Inflammatory macrophage treated with lipopolysaccharide for 1 hour (primary cell): ENCODE data around the gene ZNF785.
A peak's percentile ranks its signal among the peaks of the same experiment; 100 is the strongest.
"Not testable (repeated sequence)": the region's sequence is repeated elsewhere in the genome, so short reads cannot be mapped to it uniquely, and the experiment has no call there.

Experiments used
- DNase-seq, 2 donors: peaks; one replicate each; pipeline ENCODE4 v3.0.0-alpha.2; 2020 to 2022

Gene ZNF785

GRCh38 chr16:30565526-30565925 lies 20.0 kb downstream of the ZNF785 start:
- no peak for DNase-seq

- DNase-seq = no peak
Measured at GRCh38 chr16:30562021-30562420, 23.5 kb downstream of the ZNF785 start.

GRCh38 chr16:30561089-30561816 lies 24.2 kb downstream of the ZNF785 start:
- DNase-seq = peak in 1 of 2 donors; percentile 18

GRCh38 chr16:30559690-30560089 lies 25.8 kb downstream of the ZNF785 start:
- DNase-seq = peak in 1 of 2 donors; percentile 45

- DNase-seq = no peak
Measured at GRCh38 chr16:30558789-30559377, 26.6 kb downstream of the ZNF785 start.

- DNase-seq = peak; percentile 98 to 99
Measured at GRCh38 chr16:30557957-30558788, 27.3 kb downstream of the ZNF785 start, which contains the start of gene ZNF764. ZNF764 (minus strand) TSS chr16:30558374; CDS start chr16:30558182, 192 bp downstream.

- DNase-seq = no peak
Measured at GRCh38 chr16:30557707-30557956, 27.9 kb downstream of the ZNF785 start.

DNA sequence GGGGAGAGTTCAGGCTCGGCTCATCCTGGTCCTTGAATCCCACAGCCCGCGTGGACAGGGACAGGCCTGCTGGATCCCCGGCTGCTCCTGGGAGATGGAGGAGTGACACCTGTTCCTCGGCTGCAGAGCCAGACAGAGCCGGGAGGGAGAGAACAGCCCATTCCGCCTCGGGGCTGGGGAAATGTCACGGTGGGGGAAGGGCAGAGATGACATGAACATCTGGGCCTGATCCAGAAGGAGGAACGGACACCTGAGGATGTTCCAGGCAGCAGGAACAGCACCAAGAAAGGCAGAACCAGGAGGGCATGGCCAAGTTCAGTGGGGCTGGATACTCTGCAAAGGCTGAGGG lies 29.4 kb downstream of the ZNF785 start:
- DNase-seq = no peak

DNA sequence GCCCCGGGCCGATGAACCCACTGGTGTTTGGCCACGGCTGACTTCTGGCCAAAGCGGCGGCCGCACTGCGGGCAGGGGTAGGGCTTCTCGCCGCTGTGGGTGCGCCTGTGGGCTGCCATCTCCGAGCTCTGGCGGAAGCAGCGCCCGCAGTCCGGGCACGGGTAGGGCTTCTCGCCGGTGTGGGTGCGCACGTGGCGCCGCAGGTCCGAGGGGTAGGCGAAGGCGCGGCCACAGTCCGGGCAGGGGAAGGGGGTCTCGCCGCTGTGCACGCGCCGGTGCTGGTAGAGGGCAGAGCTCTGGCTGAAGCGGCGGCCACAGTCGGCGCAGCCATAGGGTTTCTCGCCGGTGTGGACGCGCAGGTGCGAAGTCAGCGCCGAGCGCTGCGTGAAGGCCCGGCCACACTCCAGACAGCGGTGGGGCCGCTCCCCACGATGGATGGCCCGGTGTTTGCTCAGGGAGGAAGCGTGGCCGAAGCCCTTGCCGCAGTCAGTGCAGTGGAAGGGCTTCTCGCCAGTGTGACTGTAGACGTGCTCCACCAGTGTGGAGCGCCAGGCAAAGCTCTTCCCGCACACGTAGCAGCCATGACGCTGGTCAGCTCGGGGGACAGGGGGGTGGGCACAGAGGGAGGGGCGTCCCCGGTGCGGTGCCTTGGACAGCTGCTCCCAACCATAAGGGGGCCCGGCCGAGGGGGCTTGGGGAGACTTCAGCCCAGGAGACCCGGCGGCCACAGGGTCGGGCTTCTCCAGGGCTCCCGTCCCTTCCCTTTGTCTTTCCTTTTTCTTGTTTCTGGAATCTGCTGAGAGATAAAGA lies 30.0 kb downstream of the ZNF785 start:
- no peak for DNase-seq

- DNase-seq = no peak
Measured at GRCh38 chr16:30554557-30555314, 30.8 kb downstream of the ZNF785 start.

DNA sequence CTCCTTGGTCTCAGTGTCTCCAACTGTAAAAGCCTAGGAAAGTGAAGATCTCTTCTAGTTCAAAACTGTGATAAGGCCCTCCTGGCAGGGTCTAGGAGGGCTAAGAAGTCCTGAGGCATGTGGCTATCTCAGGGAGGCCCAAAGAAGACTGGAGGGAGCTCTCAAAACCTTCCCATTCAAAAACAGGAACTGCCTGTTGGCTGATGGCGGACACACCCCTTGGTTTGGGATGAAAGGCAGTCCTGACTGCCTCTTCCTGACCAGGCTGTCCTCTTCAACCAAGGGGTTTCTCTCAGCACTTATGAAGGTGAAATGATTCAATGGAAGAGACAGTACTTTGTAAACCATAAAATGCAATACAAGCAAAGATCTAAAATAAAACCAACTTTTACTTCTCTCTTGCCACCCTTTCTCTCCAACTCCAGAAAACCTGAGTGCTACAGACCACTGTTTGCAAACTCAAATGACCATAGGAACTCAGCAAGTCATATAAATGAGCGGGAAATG lies 32.1 kb downstream of the ZNF785 start:
- peak in 1 of 2 donors; percentile 16 for DNase-seq

- DNase-seq = no peak
Measured at GRCh38 chr16:30552956-30553355, 32.5 kb downstream of the ZNF785 start.

- no peak for DNase-seq
Measured at GRCh38 chr16:30551781-30552180, 33.7 kb downstream of the ZNF785 start.

DNA sequence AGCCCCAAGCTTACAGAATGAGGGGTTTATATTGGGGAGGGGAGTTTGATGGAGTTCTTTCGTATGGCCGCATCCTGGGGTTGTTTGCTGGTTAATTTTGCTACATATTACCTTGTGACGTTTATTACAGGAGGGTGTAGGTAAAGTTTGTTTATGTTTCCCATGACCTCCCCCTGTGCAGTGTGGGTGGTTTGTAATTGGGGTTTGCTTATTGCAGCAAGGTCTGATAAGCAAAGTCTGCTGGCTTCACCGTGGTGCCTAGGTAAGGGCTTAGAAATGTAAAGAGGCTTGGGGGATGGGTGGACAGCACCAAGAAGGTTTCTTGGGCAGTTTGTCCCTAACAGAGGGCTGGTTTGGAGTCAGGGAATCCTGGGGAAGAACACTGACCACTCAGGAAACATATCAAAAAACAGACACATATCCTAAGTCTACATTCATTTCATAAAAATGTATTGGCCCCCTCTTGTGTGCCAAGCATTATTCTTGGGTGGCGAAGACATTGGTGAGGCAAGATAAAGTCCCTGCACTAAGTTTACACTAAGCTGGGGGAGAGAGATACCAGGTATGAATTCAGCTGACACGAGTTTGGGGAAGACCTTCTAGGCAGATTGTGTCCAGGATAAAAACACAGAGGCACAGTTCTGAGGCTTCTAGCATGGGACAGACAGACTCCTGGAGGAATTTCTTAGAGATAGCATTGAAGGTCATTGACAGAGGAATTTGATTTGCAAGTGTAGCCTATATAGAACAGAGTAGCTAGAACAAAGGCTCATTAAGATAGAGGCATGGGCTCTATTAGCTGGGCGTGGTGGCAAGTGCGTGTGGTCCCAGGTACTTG lies 36.9 kb downstream of the ZNF785 start:
- DNase-seq = no peak

- peak in 1 of 2 donors; percentile 52 for DNase-seq
Measured at GRCh38 chr16:30546115-30546514, 39.4 kb downstream of the ZNF785 start.

DNA sequence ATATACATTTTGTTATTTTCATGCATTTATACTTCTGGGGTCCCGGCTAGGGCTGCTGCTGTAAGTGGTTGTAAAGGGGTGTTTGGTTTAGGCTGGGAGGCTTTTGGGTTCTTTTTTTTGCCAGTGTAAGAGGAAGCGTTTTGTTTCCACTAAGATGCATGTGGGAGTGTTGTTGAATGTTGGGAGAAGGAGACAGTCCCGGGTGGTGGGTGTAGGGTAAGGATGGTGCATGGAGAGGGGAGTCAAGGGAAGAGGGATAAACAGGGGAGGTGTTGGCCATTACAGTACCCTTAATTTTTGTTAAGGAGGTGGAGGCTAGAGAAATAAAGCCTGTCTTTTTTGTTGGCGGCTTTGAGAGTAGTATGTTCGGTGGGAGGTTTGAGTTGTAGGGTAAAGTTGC lies 42.4 kb downstream of the ZNF785 start:
- no peak for DNase-seq

GRCh38 chr16:30541502-30542329 lies 43.8 kb downstream of the ZNF785 start:
- DNase-seq = peak in 1 of 2 donors; percentile 37

GRCh38 chr16:30540916-30541464 lies 44.5 kb downstream of the ZNF785 start:
- DNase-seq = not testable (repeated sequence)

GRCh38 chr16:30539986-30540526 lies 45.4 kb downstream of the ZNF785 start:
- DNase-seq = not testable (repeated sequence)
